Activated CD8-positive, alpha-beta memory T cell treated with anti-CD3 and anti-CD28 coated beads for 4 hours (primary cell): ENCODE measurements around the gene MUCL3.
"Not testable (repeated sequence)": the region's sequence is repeated elsewhere in the genome, so short reads cannot be mapped to it uniquely, and the experiment has no call there.

Experiments used
- DNase-seq, 2 donors: peaks; one replicate each; pipeline ENCODE4 v3.0.0-alpha.2; 2020; ENCODE audit warnings: low read depth in 2 of 2

The MUCL3 gene

DNA sequence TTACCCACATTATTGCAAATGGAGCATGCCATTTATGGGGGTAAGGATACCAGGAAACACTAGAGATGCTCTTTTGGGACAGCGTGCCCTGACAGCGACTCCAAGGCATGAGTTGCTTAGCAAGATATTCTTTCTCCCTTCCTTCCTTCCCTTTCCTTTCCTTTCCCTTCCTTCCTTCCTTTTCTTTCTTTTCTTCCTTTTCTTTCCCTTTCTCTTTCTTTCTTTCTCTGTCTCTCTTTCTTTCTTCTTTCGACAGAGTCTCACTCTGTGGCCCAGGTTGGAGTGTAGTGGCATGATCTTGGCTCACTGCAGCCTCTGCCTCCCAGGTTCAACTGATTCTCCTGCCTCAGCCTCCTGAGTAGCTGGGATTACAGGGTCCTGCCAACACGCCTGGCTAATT is 3.3 kb downstream of the MUCL3 start:
- DNase-seq: no peak

- no peak for DNase-seq
These were observed 4.5 kb downstream of the MUCL3 start for GRCh38 chr6:30945281-30945680.

- DNase-seq: no peak
These were observed 6.5 kb downstream of the MUCL3 start for GRCh38 chr6:30947231-30947630.

DNA sequence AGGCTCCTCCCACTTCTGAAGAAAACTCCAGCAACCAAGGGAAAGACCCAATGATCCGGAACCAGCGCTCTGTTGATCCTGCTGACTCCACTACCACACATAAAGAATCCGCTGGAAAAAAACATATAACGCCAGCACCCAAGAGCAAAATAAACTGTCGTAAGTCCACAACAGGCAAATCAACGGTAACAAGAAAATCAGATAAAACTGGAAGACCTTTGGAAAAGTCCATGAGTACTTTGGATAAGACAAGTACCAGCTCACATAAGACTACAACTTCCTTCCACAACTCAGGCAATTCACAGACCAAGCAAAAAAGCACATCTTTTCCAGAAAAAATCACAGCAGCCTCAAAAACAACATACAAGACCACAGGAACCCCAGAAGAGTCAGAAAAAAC is 8.0 kb downstream of the MUCL3 start:
- no peak for DNase-seq

DNA sequence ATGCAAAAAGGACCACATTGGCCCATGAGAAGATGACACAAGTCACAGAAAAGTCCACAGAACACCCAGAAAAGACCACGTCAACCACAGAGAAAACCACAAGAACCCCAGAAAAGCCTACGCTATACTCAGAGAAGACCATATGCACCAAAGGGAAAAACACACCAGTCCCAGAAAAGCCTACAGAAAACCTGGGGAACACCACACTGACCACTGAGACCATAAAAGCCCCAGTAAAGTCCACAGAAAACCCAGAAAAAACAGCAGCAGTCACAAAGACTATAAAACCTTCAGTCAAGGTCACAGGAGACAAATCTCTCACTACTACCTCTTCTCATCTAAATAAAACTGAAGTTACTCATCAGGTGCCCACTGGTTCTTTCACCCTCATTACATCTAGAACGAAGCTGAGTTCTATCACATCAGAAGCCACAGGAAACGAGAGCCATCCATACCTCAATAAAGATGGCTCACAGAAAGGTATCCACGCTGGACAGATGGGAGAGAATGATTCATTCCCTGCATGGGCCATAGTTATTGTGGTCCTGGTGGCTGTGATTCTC is 11.2 kb downstream of the MUCL3 start:
- DNase-seq: no peak

DNA sequence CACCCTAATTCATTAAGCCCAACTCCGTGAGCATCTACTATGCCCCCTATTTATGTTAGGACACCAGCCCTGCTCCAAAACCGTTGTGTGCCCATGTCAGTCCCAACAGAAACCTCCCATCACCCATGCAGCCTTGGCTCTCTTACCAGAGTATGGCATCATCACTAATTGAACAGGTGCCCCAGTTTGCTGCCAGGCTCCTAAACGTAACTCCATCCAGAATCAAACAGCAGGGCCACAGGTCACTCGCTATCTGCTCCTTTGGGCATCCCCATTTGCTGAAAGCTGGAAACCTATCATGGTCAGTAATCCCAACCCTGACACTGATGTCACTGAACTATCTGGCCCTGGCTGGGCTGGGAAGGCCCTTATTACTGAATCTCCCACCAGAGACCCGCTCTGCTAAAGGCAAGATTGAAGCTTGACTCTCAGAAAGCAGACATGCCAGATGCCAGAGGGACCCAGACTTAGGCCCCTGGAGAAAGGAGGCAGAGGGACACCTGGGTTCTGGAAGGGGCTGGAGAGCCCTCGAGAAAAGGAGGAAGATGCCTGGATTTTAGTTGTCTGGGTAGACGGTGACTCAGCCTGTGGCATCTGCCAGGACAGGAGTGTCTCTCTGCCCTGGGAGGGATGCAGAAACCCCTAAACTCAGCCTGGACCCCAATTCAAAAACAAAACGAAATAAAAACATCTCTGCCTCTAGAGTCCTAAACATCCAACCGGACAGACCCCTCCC is 14.0 kb downstream of the MUCL3 start:
- DNase-seq: no peak

DNA sequence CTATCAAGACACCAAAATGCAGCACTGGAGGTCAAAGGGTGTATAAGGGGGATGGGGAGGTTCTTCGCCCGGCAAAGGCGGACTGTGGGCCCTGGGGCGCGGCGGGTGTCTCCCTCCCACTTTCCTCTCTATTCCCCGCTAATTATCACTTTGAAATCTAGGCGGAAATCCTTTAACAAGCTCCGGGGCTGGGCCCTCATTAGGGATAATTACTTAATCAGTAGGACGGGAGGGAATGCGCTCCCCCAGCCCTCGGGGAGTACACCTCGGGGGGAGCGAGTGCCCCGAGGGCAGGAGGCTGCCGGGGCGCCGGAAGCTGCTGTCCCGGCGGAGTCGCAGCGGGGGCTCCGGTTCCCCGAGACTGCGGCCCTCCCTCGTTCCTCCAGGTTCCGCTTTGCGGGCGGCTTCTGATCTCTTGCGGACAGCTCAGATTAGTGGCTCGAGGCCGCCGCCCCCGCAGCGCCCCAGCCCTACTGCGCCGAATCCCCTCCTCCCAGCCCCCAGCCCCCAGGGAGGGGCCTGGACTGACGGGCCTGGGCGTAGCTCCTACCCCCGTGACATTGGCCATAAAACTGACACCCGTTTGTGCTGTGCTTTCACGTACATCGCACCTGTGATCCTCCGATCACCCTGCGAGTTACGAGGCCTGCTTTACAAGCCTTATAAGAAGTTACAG is 14.7 kb downstream of the MUCL3 start:
- DNase-seq: peak; percentile 34 to 58

GRCh38 chr6:30957716-30958115 is 16.9 kb downstream of the MUCL3 start:
- no peak for DNase-seq

- DNase-seq: no peak
These were observed 20.3 kb downstream of the MUCL3 start for GRCh38 chr6:30960907-30961673.

GRCh38 chr6:30962716-30963115 is 21.9 kb downstream of the MUCL3 start:
- DNase-seq: no peak

GRCh38 chr6:30963641-30964040 is 22.9 kb downstream of the MUCL3 start:
- no peak for DNase-seq

- no peak for DNase-seq
These were observed 23.3 kb downstream of the MUCL3 start for GRCh38 chr6:30964075-30964474.

GRCh38 chr6:30965140-30965601 is 24.4 kb downstream of the MUCL3 start:
- no peak for DNase-seq

- DNase-seq: no peak
These were observed 25.4 kb downstream of the MUCL3 start for GRCh38 chr6:30966154-30966553.

GRCh38 chr6:30969171-30969570 is 28.4 kb downstream of the MUCL3 start:
- not testable (repeated sequence) for DNase-seq

GRCh38 chr6:30970946-30971345 is 30.2 kb downstream of the MUCL3 start:
- no peak for DNase-seq

- DNase-seq: no peak
These were observed 32.0 kb downstream of the MUCL3 start for GRCh38 chr6:30972816-30973215.

DNA sequence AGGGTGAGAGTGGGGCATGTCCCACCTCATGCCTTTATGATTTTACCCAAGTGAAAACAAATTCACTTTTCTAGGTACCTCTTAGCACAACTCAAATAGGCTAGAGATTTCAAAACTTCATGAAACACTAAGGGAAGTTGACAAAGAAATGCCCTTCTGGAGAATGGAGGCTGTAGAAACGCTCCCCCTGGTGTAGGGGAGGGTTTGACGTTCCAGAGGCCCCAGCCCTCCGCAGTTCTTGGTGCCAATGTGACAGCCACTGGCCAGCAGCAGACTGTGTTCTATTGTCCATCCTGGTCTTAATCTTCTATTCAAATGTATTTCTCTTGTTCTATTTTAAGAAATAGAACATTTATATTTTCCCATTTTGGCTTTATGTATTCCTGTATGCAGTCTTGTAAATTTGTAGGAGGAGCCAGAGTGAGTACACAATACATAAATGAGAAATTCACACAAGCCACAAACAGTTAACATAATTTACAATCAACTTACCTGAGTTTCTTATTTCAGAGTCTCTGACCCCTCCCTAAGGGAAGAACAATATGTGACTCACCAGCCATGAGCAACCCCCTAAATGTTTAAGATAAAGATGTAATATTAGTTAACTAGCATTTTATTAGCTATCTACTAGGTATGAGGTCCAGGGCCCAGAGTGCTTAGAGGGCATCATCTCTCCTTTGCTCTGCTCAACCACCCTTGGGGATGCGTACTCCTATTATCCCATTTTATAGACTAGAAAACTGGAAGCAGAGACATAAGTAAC is 33.9 kb downstream of the MUCL3 start:
- DNase-seq: no peak

GRCh38 chr6:30979141-30979540 is 38.4 kb downstream of the MUCL3 start:
- DNase-seq: no peak

DNA sequence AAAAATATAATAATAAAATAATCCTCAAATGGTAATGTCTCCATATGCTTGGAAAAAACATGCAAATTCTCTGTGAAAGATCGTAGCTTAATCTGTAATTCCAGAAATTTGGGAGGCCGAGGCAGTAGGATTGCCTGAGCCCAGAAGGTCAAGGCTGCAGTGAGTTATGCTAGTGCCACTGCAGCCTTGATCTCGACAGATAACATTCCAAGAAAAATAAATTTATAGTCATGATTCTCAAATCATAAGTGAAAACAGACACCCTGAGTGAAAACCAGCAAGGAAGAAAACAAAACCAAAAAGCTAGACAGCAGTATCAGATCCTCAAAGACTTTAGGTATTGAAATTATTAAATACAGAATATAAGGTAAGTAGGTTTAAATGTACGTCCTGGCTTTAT is 38.9 kb downstream of the MUCL3 start:
- no peak for DNase-seq

DNA sequence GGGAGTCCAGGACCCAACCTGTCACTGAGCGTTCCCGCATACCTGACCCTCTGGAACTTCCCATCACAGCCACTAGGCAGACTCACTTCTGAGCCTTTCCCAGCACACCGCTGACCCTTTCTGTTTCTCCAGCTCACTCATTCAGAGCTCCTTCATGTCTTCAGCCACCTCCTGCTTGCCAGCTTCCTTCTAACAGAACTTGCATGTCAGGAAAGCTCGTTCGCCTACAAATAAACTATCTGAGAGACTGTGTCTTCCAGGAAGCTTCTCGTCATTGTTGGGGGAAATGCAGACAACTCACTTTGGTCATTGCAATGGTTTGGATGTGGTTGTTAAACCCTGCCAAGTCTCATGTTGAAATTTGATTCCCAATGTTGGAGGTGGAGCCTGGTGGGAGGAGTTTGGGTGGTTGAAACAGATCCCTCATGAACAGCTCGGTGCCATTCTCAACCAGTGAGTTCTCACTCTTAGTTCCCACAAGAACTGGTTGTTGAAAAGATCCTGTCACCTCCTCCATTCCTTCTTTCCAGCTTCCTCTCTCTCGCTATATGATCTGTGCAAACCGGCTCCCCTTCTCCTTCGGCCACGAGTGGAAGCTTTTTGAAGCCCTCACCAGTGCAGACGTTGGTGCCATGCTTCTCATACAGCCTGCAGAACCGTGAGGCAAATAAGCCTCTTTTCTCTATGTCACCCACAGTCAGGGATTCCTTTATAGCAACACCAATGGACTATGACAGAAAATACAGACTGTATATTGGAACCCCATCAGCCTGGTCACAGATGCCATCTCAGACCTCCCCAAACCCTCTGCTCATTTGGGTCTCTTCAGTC is 41.4 kb downstream of the MUCL3 start:
- DNase-seq: no peak
